DND-41 (cell line): Measurements from ENCODE around the gene CHRNB2.

Experiments
- CTCF ChIP-seq: IDR thresholded peaks from 2 replicates; pipeline ENCODE4 v1.5.1; 2012; ENCODE audit warnings: borderline replicate concordance, low read length, moderate library complexity, mild to moderate bottlenecking; ENCODE audit not compliant: poor library complexity, severe bottlenecking; ENCODE audit errors: extremely low read depth
- EZH2 ChIP-seq: IDR thresholded peaks from 3 replicates; pipeline ENCODE4 v1.6.1; 2012; ENCODE audit warnings: borderline replicate concordance, low read depth, mild to moderate bottlenecking, moderate library complexity, low read length, inconsistent platforms; ENCODE audit not compliant: severe bottlenecking

GRCh38 chr1:154615411-154615810 lies 47.8 kb downstream of the CHRNB2 start:
- TF ChIP-seq CTCF (no peak), EZH2 (no peak)
